Fibroblast of upper back skin (primary cell): ENCODE measurements around the gene MED7.
A peak's percentile ranks its signal among the peaks of the same experiment; 100 is the strongest.

Experiments
- DNase-seq: peaks from one replicate; pipeline ENCODE4 v3.0.0-alpha.2; 2013

The MED7 gene

DNA sequence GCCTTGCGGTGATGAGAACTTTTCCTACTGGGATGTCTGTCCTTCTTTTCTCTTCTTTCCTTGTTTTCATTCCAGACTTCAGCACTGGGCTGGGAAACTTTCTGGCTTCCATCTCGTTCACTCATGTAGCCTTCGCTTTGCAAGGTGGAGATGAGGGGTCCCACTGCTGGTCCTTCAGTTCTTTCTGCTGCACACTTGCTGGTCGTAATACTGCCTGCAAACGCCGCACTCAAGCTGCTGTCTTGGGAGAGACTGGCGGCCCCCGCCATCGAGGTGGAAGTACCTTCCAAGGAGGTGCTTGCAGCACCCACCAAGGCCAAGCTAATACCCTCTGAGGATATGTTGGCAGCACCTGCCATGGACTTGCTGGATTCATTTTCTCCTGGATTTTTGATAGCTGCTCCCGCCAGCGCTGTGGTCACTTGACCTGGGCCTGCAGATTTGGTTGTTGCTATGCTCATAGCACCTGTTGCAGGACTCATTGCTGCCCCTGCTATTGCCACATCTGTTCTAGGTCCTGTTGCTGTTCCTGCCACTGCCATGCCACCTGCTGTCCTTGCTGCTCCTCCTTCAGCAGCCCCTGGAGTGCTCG lies 20.4 kb upstream of the MED7 start:
- no peak for DNase-seq

DNA sequence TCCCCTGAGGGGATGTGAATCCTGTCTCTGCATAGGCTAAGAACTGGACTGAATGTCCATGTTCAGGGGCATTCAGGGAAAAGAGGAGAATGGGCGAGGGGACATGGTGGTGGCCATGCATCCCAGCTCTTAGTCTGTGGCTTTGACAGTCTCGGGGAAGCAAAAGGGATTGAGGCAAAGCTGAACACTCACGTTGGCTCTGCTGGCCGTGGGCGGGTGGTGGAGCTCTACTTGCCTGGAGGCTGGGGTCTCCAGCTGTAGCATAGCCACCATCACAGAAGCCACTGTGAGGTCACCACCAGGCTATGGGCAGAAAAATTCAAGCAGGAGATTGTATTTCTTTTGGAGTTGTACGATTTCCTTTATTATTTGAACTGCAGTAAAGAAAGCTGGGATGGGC lies 19.3 kb upstream of the MED7 start:
- DNase-seq = no peak

DNA sequence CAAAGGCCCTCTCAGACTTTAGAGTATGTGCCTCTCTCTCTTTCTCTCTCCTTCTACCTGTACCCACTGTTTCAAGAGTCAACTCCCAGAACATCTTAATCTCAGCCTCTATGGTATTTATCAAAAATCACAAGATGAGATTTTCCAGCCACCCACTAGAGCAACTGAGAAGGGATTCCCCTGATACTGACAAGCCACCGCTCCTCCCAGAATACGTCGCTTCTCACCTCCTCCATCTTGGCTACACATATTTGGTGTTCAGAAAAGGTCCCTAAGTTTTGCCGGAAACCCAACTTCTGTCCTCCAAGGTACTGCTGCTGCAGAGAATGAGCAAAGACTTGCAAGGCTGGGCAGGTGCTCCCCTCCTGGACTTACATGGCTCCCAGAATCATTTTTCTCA lies 17.3 kb upstream of the MED7 start:
- no peak for DNase-seq

DNA sequence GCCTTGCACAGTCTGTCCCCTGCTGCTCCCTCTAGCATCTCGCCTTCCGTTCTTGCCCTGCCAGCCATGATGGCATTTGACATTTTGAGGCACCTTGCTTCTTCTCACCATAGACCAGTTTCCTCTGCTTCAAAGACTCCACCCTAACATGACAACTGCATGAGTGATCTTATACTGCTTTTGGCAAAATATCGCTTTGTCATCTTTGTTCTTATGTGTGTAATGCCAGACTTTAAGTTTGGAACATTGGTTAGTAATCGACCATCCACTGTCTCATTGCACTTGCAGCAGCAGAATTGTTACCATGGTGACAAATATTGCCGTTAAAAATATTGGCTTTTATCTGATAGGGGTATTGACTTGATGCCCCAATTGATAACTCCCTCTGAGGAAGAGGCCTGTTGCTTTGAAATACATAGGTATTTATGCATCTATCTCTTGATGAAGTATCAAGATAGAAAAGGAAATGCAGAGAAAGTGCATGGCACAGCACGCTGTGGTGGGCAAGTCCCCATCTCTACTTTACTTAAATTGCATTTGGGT lies 16.6 kb upstream of the MED7 start:
- no peak for DNase-seq

DNA sequence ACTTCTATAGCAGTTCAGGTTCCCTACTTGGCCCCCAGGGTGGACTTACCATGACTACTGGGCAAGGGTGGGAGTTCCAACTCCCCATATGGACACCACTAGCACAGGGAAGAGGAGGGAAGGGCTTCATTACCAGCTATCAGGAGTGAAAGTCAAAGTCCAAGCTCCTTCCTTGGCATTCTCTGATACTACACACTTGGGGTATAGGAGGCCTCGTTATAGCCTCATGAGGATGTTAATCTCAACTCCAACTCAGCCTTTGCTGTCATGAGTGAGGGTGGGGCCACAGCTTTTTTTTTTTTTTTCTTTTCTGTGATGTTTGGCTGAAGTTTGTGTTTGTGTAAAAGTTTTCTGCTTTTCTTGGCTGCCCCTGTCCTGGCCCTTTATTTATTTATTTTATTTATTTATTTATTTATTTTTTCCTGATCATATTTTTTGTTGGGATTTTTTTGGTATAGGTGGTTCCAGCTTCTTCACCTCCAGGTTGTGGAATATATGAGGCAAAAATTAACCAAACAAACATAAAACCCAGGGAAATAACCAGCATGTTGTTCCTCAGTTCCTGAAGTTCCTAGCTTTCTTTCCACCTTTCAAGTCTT lies 14.7 kb upstream of the MED7 start:
- no peak for DNase-seq

DNA sequence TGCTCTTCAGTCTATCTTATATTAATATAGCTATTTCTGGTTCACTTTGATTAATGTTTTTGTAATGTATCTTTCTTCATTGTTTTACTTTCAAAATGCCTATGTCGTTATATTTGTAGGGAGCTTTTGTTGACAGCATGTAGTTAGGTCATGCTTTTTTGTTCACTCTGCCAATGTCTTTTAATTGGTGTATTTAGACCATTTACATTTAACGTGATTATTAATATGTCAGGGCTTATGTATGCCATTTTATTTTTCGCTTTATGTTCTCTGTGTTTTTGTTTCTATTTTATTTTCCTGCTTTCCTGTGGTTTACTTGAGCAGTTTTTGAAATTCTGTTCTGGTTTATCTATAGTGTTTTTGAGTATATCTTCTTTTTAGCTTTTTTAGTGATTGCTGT lies 12.6 kb upstream of the MED7 start:
- no peak for DNase-seq

DNA sequence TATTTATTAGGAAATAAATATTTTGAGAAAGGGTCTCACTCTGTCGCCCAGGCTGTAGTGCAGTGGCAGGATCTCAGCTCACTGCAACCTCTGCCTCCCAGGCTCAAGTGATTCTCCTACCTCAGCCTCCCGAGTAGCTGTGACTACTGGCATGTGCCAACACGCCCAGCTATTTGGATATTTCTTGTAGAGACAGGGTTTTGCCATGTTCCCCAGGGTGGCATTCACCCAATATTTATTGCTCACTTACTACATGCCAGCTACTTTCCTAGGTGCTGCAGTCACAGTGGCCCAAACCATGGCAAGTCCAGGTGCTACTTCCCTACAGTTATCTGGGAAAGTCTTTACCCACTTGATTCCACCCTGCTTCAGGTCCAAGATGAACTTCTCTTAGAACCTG lies 8.3 kb upstream of the MED7 start:
- no peak for DNase-seq

DNA sequence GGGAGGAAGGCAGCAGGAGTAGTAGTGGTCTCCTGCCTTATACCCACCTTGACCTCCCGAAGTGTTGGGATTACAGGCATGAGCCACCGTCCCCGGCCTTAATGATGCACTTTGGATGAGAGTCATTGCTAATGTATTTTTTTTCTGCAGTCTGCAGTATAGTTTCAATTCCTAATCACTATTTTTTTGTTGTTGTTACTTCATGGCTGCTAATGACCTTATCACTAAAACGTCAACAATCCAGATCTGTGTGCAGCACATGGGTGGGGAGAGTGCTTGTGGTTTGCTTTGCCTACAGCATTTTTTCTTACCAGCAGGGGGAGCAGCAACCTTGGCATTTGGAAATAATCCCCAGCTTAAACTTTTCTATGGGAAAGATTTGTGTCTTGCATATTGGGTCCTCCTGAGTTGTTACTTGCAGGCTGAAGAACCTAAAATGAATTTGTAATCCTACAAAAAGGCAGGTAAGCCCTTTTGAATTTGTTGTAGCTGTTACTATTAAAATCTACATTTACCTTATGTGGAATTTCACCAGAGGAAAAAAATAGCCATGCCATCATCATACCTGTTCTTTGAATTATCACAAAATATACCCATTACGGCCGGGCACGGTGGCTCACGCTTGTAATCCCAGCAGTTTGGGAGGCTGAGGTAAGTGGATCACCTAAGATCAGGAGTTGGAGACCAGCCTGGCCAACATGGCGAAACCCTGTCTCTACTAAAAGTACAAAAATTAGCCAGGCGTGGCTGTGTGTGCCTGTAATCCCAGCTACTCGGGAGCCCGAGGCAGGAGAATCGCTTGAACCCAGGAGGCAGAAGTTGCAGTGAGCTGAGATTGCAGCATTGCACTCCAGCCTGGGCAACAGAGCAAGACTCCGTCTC lies 6.3 kb upstream of the MED7 start:
- DNase-seq = peak; percentile 67

DNA sequence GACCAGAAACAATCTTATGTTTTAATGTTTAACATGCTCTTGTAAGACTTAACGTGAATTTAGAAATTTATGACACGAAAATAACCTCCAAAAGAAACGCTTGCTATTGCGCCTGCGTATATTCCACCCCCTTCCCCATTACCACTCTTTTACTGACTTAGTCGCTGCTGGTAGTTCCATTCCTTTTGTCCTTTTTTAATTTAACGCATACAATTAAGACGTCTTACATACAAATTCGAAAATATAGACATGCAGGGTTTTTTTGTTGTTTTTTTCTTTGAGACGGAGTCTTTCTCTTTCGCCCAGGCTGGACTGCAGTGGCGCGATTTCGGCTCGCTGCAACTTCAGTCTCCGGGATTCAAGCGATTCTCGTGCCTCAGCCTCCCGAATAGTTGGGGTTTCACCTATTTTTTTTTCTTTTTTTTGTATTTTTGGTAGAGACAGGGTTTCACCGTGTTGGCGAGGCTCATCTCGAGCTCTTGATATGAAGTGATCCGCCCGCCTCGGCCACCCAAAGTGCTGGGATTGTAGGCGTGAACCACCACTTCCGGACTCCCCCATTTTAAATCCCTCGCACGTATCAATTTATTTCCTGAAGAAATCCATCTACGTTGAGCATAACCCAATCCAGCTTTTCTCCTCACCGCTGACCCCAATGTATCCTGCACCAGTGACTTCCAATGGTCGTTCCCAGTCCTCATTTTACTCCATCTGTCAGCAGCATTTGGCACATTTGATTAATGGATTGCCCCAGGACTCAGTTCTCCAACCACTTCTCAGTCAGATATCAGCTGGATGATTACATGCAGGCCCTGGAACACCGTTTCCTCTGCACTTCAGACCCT lies 684 bp upstream of the MED7 start:
- peak; percentile 32 for DNase-seq

DNA sequence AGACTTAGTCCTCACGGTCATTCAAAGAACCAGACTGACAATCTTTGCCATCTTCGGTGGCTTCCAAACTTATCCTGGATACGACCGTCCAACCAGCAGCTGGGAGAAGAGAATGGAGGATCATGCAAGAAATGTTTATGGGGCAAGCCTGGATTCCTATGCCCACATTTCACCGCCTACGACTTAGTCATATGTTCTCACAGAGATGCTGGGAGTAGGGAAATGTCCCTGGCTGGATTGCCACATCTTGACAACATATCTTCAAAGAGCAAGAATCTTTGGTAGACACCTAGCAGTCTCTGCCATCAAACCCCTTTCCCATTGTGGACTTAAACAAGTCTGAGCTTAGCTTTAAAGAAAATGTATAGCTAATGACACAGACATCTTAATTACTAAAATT lies 5.0 kb downstream of the MED7 start:
- DNase-seq = no peak

DNA sequence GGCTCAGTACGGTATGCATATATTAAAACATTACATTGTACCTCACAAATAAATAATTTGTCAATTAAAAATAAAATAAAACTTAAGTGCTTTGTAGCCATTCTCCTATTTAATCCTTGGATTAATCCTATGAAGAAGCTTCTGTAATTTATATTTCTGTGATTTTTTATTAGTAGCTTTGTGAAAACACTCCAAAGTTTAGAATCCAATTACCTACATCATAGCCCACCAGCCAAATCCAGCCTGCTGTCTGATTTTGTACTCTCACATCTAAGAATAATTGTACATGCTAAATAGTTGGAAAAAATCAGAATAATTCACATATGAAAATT lies 10.4 kb downstream of the MED7 start:
- no peak for DNase-seq

DNA sequence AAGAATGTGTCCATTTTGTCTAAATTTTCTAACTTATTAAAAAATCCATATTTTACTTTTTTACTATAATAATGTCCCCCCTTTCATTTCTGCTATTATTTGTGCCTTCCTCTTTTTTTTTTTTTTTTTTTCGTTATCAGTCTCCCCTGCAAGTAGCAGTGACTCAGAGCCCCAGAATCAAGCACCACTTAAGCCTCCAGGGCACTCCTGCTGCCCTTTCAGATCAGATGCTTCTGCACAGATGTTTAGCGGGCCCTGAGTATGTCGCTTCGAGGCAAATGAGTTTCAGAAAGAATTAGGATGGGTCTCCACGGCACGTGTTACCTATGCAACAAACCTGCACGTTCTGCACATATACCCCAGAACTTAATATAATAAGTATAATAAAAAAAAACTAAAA lies 11.7 kb downstream of the MED7 start:
- DNase-seq = no peak

DNA sequence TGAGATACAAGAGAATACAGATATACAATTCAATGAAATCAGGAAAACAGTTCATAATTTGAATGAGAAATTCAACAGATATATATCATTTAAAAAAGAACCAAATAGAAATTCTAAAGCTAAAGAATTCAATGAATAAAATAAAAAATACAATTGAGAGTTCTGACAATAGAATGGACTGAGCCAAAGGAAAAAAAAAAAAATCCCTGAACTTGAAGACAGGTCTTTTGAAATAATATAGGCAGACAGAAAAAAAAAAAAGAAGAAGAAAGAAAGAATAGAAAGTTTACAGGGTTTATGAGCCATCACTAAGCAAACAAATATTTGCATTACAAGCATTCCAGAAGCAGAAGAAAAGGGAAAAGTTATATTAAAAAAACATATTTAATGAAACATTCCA lies 21.0 kb downstream of the MED7 start:
- no peak for DNase-seq

DNA sequence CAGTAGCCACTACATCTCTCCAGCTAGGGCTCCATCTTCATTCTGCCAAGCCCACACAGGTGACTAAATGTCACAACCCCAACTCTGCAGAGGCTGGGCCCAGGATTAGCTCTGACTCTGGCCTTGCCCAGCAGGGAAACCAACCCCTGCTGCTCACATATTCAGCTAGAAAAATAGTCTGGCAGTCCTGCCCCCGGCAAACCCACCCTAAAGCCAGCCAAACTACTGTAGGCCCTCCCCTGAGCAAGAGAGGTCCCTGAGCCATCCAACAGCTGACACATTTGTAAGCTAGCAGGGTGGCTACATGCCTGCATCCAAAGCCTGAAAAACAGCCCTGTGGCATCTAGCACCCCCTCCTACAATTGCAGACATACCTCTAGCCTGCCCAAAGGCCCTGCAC lies 22.6 kb downstream of the MED7 start:
- DNase-seq = no peak

DNA sequence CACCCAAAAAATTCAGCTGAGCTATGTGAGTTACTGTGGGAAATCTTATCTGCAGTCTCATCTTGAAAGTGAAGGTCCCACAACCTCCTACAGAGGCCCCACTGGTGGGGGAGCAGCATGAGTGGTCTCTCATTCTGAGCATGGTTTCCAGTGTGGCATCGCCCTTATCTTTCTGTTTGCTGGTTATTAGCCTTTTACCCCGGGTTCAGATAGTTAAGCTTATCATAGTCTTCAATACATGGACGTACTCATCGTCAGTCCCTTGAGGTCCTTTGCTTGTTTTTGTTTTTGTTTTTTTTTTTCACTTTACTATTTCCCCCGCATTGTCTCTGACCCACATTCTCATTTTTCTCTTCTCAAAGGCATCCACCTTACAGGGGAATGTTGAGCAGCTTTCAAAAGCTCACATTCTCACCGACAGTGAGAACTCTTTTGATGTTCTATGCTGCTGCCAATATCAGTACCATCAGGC lies 26.1 kb downstream of the MED7 start:
- DNase-seq = no peak

DNA sequence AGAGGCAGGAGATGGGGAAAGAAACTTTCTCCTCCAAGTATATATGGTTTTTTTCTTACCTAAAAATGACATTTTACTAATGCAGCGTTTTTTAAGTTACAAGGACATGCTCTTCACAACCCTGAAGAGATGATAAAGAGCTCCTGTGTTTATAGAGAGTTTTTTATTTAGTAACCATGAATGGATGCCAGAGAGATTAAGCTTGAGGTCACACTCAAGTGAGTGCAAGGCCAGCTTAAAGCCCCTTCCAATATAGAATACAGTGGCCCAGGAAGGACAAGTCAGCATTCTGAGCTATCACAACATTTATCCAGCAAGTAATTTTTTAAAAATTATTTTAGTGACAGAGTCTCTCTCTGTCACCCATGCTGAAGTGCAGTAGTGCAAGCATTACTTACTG lies 27.2 kb downstream of the MED7 start:
- DNase-seq = no peak

DNA sequence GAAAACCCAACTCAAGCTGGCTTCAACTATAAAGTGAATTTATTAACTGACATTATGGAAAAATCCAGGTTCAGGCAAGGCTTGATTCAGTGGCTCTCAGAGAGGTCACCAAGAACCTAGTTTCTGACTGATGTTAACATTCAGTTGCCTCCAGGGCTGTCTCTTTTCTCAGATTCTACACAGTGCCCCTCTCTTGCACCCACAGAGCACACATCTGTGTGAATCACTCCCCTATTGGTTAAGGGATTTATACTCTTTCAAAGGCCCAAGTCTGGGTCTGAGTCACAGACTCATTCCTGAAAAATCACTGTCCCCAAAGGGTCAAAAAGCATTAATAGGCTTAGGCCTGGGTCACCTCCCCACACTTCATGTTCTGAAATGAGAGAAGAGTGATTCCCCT lies 27.7 kb downstream of the MED7 start:
- DNase-seq = no peak

DNA sequence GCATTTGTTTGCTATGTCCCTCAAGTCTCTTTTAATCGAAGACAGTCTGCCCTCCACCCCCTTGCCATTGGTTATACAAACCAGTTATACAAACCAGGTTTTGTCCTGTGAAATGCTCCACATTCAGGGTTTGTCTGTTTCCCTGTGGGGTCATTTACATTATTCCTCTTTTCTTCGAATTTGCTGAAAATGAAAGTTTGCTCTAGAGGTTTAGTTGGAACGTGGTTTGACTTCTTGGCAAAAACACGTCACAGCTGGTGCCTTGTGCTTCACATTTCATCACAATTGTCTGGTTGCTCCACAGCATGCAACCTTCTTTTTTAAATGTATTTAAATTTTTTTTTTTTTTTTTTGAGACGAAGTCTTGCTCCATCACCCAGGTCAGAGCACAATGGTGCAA lies 29.7 kb downstream of the MED7 start:
- DNase-seq = peak; percentile 8

DNA sequence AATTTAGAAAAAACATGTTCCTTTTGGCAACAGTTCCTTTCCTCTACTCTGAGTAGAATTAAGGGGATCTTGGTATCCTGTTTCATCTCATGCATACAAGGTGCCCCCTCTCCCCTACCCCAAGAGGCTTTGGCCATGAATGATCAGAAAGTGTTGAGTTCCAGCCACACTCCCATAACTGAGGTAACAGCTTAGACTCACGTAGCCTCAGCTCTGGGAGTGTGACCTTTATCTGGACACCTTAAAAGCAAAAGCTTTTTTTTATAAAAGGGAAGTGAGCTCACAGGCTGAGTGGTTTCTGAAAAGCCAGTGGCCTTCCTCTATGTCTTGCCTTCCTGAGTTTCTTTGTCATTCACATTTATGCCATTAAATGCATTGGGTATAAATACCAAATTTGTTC lies 32.9 kb downstream of the MED7 start:
- no peak for DNase-seq

DNA sequence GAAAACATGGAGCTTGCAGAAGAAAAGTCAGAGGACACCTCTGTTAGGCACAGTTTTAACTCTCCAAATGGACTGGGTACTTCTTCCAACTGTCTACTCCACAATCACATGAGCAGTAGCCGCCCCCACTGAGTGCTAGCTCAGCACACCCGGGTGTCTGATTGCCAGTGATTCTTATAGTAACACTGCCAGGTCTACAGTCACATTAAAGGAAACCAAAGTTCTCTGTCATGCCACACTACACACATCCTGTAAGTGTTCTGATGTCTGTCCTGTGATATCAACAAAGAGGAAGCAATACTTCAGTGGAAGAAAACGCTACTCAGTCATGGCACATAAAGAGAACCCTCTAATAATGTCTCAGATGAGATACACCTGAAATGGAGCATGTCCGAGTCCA lies 33.7 kb downstream of the MED7 start, which contains the start of gene HAVCR2:
HAVCR2 (minus strand) TSS at position 69 of the 400 bp plus-strand sequence; CDS start at position 8, 61 bp downstream.
- no peak for DNase-seq

DNA sequence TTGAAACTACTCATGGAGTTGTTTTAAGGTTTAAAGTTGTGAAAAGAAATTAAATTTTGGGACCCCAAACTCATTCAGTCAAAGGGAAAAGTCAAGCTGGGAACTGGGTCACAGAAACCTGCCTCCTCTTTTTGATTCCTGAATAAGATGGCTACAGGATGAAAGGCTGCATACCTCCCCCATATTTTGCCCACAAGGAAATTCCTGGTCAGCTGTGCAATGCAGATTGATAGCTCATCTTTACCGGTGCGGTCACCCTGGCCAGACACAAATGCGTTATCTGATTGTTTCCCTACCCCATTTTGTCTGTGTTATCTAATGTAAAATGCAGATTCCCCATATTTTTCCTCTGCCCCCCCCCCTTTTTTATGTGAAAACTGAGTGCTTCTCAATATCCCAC lies 35.2 kb downstream of the MED7 start:
- DNase-seq = peak; percentile 34

DNA sequence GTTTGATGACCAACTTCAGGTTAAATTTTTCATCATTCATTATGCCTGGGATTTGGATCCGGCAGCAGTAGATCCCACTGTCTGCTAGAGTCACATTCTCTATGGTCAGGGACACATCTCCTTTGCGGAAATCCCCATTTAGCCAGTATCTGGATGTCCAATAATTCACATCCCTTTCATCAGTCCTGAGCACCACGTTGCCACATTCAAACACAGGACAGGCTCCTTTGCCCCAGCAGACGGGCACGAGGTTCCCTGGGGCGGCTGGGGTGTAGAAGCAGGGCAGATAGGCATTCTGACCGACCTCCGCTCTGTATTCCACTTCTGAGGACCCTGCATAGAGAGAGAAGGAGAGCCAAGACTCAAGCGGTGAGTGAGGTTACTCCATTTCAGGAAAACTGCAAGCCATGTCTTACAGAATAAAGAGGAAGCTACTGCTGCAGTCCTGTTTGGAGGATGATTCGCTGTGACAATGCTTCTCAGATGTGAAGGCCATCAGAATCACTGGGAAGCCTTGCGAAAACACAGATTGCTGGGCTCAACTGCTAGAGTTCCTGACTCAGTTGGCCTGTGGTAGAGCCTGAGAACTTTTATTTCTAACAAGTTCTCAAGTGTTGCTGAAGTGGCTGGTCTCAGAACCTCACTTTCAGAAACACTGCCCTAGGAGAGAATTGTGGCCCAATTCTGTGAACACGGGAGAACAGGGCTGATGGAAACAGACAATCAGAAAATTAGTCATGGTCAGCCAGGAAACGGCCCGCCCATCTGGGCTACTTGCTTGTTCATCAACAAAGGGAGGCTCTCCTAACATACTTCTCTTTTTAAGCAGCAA lies 35.8 kb downstream of the MED7 start:
- DNase-seq = peak; percentile 9
